Activated T-cell treated with anti-CD3 and anti-CD28 coated beads, Interleukin-2, amount 50 U/mL, for 4 hours (primary cell): Measurements from ENCODE around the gene ZNF385A. TPM values are rescaled to one million over a fixed set of nuclear protein-coding genes. Genes with fewer than 3 reads are reported as not detected.

Experiments
- ATAC-seq, 2 donors: fragments of 200-7000 bp; cut with Tn5 transposase; one replicate each; pipeline ENCODE4 v1.10.0; 2021
- DNase-seq: peaks from one replicate; pipeline ENCODE4 v3.0.0-alpha.2; 2020
- H3K27me3 Mint-ChIP-seq: one replicate; pipeline ENCODE4 v1.8.0; 2021; ENCODE audit warnings: low read depth, mixed read lengths
- H3K36me3 Mint-ChIP-seq: one replicate; pipeline ENCODE4 v1.8.0; 2022; ENCODE audit warnings: mixed read lengths; ENCODE audit not compliant: insufficient read depth
- H3K4me1 Mint-ChIP-seq: one replicate; pipeline ENCODE4 v1.8.0; 2021; ENCODE audit warnings: low read depth, mixed read lengths
- H3K4me3 Mint-ChIP-seq: one replicate; pipeline ENCODE4 v1.8.0; 2021; ENCODE audit warnings: mild to moderate bottlenecking, moderate library complexity, mixed read lengths
- H3K9me3 Mint-ChIP-seq: one replicate; pipeline ENCODE4 v1.8.0; 2021; ENCODE audit warnings: mixed read lengths
- total RNA-seq, 3 donors: library from RNA; stranded (reverse); gene quantifications; one replicate each; pipeline ENCODE4 v1.2.1, GENCODE V29; 2021

ZNF385A gene
- total RNA-seq, 3 donors from 2014 or later: 0.48 to 1.1 (median 0.55) TPM

DNA sequence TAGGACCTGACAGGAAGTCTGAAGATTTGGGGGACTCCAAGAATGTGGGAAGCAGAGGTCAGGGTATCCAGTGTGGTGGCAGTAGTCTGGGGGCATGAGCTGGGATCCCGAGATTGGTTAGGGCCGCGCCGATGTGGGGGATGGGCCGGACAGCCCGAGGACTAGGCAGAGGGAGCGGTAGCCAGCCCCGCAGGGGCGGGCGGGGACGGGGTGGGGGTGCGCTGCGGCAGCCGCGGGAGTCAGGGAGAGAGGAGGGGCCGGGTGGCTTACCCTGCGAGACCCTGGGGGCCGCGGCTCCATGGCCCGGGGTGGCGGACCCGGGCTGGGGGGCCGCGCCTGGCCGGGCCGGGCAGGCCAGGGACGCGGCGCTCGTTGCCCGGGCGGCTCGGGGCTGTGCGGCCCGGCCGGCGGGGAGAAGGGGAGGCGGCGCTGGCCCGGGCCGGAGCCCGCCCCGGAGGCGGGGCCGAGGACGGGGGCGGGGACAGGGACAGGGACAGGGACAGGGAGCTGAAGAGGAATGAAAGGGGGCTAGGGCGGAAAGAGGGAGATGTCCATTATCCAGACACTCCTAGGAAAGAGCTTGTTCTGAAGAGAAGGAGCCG, 5.6 kb downstream of the ZNF385A start:
- Mint-ChIP-seq H3K9me3 (no peaks in the 10 kb centered on the region), H3K4me1 (peaks cover 13% of the 10 kb centered on the region), H3K4me3 (peak overlapping the region; percentile 37), H3K27me3 (no peaks in the 10 kb centered on the region), H3K36me3 (no peaks in the 10 kb centered on the region)
- DNase-seq (no peak), ATAC-seq (peak in 1 of 2 donors; percentile 72)

DNA sequence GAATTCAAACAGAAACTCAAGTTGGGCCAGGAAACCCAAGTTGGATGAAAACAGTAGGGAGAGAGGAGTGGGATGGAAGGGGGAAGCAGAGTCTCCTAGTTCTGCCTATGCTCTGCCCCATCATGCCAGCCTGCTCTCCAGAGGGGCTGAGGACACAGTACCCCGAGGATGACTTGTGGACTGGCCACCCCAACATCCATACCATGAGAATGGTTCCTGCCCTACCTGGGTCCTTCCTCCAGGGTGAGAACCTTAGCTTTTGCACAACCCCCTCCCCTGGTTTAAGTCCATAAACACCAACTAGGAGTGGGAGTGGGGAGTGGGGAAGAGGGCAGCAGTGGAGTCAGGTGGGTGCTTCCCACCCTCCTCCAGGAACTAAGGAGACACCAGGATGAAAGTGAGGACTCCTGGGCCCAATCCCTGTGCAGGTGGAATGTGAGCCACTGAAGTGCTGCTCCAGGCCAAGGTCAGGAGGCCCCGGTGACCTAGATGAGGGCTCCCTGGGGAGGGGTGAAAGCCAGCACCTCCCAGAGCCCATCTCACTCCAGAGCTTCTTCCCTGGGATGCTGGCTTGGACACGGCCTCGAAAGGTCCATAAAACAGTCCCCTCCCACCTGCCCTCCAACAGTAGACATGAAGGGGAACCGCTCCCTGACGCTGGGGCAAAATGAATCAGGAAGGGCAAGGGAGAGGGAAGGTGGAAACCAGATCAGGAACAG, 6.6 kb downstream of the ZNF385A start:
- ATAC-seq (no peak), DNase-seq (no peak)
- Mint-ChIP-seq H3K27me3 (no peaks in the 10 kb centered on the region), H3K4me1 (peaks cover 12% of the 10 kb centered on the region), H3K4me3 (peak overlapping the region; percentile 13), H3K36me3 (no peaks in the 10 kb centered on the region), H3K9me3 (no peaks in the 10 kb centered on the region)

DNA sequence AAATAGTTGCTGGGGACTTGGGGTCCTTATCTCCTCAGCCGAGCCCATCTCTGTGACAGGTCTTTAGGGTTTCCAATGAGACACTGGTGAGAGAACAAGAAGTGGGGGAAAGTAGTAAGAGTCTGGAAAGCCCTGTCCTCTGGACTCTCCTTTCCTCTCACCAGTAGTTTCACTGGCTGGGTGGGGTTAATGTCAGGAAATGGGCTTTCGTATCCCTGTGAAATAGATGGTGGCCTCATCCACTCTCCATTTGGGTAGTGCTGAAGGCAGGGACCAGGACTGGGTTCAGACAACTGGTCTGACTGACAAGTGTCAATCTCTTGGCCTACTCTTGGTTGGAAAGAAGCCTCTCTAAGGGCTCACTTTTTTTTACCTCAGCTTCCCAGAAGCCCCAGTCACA, 7.5 kb downstream of the ZNF385A start:
- Mint-ChIP-seq H3K36me3 (no peaks in the 10 kb centered on the region), H3K4me3 (no peak overlapping the region)

DNA sequence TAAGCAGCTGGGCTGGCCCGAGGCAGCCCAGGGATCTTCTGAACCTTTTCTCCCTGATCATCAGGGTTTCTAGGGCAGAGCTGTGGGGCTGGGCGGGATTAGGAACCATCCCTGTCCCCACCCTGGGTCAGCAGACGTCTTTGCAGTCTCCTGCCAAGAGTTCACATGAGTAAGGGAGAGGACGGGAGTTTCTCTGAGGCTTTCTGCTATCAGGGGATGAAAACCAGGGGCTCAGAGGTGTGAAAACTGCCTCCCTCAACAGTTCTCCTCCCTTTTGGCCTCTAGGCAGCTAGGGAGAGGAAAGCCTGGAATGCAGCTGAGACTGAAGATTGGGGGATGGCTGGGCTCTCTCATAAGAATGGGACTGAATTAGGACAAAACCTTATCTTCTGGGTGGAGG, 7.9 kb downstream of the ZNF385A start:
- H3K27me3 Mint-ChIP-seq: no peaks in the 10 kb centered on the region

More for the DNA sequence above, 7.5 kb downstream of the ZNF385A start:
- H3K9me3 Mint-ChIP-seq: no peaks in the 10 kb centered on the region
- no peak for DNase-seq
- no peaks in the 10 kb centered on the region for H3K27me3 Mint-ChIP-seq
- ATAC-seq: no peak
- H3K4me1 Mint-ChIP-seq: peaks cover 14% of the 10 kb centered on the region

DNA sequence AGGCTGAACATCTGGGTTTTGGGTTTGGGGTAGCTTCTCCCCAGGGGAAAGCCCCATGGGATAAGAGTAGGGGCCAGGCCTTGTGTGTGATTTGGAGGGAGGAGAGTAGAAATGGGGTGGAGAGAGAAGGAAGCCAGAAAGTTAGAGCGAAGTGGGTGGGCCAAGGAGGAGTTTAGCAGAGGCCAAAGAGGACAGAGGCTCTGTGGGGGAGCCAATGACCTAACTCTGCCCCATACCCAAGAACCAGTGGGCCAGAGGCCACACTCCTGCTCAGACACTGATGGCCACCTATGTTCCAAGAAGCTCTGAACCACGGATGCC, 9.3 kb downstream of the ZNF385A start:
- Mint-ChIP-seq H3K36me3 (no peaks in the 10 kb centered on the region), H3K4me3 (no peak overlapping the region), H3K27me3 (no peaks in the 10 kb centered on the region), H3K4me1 (peaks cover 21% of the 10 kb centered on the region), H3K9me3 (no peaks in the 10 kb centered on the region)
- DNase-seq (no peak), ATAC-seq (no peak)

More for the DNA sequence above, 7.9 kb downstream of the ZNF385A start:
- Mint-ChIP-seq H3K4me1 (peaks cover 18% of the 10 kb centered on the region), H3K9me3 (no peaks in the 10 kb centered on the region), H3K36me3 (no peaks in the 10 kb centered on the region), H3K4me3 (no peak overlapping the region)
- DNase-seq (no peak), ATAC-seq (no peak)

DNA sequence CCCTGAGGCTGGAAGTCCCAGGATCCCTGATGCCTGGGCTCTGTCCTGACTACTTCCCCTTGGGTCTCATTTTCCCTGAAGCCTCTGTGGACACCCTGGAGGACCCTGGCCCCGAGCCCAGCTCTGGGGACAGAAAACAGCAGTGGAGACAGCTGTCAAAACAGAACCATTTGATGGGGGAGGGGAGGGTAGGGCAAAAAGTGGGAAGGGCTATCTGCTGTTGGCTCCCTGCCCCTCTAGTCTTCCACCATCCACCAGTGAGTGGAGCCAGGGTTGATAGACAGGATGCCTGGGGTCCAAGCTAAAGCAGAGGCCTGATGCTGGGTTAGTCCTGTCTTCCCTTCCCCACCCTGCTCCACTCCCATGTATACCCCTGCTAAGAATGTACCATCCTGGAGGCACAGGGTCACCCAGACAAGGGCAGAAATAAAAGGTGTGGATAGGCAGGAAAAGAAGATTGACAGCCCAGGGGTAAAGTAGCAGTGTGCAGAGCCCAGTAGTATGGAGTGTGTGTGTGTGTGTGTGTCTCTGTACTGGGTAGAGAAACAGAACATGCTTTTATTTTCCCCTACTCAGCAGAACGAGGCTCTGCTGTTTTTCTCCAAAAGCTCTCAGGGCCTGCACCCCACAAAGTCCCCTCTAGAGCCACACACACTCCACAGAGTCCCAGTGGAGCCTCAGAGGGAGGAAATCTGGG, 9.8 kb downstream of the ZNF385A start:
- H3K27me3 Mint-ChIP-seq: no peaks in the 10 kb centered on the region
- DNase-seq (no peak), ATAC-seq (no peak)
- H3K36me3 Mint-ChIP-seq: no peaks in the 10 kb centered on the region
- peaks cover 20% of the 10 kb centered on the region for H3K4me1 Mint-ChIP-seq
- H3K4me3 Mint-ChIP-seq: no peak overlapping the region
- no peaks in the 10 kb centered on the region for H3K9me3 Mint-ChIP-seq

DNA sequence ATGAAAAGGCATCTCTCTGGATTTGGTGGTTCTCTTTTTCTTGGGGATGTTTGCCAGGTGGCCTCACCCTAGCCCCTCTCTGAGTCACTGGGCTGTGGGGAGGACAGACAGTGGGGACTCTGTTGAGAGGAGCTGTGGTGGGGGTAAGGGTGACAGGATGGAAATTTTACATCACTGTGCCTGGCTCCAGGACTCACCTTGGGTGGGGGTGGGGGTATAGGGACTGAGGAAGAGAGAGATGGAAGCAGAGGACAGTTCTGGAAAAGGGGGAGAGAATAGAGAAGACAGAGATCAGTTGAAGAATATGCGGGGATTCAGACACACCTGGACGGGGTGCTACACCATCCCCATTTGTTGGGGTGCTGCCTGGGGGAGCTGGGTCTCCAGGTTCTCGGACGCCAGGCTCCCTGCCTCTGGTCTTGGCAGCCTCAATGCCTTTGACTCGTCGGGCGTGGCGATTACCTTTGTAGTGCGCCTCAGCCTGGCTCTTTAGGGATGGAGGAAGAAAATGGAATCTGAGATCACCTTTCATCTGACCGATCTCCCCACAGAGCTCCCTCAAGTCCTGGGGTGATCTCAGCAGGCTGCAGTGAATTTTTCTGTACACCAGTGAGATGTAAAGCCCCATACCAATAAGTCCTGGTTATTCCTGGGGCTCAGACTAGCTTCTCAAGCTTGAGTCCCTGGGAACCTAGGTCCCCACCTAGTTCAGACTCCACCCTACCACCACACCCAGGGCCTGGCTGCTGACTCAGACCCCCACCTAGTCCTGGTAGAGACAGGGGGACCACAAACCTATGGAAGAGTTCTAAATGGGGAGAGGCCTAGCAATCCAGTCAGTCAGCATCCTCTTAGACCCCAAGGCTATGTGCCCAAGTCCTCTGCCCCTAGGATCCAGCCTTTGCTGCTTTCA, 10.6 kb downstream of the ZNF385A start:
- H3K27me3 Mint-ChIP-seq: no peaks in the 10 kb centered on the region
- no peak overlapping the region for H3K4me3 Mint-ChIP-seq
- DNase-seq (no peak), ATAC-seq (peak in 1 of 2 donors; percentile 9)
- peaks cover 17% of the 10 kb centered on the region for H3K4me1 Mint-ChIP-seq
- H3K36me3 Mint-ChIP-seq: no peaks in the 10 kb centered on the region
- no peaks in the 10 kb centered on the region for H3K9me3 Mint-ChIP-seq

DNA sequence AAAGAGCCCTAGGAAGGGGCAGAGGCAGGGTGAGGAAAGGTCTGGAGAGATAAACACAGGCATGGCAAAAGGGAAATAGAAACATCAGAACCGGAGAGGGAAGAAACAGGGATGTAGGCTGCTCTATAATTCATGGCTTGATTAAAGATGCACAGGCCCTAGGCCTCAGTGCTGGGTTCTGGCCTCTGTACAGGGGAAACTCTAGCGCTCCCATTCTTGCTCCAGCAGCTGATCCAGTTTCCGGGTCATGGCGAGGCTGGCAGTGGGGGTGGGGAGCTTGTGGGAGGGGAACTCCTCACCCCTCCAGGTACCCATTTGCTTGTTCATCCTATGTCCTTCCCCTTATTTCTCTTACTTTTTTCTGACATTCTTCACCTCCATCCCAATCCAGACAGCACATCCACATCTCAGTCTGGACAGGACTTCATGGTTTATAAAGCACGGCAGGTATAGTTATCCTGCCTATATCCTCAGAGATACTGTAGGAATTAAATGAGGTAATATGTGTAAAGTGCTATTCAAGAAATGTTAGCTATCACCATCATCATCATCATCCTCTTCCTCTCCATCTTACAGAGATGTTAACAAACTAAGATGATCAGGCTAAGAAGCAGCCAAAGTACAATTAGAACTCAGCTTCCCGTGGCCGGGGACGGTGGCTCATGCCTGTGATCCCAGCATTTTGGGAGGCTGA, 12.3 kb downstream of the ZNF385A start:
- Mint-ChIP-seq H3K4me3 (no peak overlapping the region), H3K9me3 (no peaks in the 10 kb centered on the region), H3K27me3 (no peaks in the 10 kb centered on the region), H3K36me3 (no peaks in the 10 kb centered on the region), H3K4me1 (peaks cover 27% of the 10 kb centered on the region)
- ATAC-seq (no peak), DNase-seq (no peak)

DNA sequence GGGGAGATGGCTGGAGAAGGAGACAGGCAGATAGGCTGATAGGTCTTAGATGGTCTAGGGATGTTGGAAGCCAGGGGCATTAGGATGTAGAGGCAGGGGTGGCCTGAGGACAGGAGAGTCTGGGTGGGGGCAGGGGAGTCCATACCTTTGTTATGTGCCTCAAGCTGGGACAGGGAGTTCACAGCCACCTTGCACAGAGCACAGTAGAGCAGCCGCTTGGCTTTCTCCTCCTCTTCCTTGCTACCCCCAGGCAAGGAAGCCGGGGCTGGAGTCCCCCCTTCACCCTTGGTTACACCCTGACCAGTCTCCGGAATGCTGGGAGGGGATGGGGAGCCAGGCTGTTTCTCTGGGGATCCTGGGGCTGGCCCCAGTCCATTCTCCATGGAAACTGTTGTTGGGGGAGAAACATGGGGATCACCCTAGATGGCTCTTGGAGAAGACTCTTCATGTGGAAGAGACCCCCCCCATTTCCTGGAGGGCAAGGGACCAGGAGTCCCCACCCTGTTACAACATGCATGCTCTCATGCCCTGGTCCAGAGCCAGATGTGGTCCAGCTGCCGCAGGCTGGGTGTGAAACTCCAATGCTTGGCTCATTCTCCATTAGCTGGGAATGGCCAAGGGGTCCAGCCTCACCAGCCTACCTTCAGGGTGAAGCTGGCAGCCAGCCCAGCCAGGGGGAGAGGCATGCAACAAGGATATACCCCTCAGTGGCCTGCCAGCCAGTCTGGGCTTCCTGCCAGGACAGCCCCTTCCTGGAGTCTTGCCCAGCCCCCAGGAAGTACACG, 13.0 kb downstream of the ZNF385A start:
- Mint-ChIP-seq H3K9me3 (no peaks in the 10 kb centered on the region), H3K4me1 (peaks cover 27% of the 10 kb centered on the region), H3K36me3 (no peaks in the 10 kb centered on the region), H3K4me3 (no peak overlapping the region), H3K27me3 (no peaks in the 10 kb centered on the region)
- ATAC-seq: no peak
- no peak for DNase-seq

DNA sequence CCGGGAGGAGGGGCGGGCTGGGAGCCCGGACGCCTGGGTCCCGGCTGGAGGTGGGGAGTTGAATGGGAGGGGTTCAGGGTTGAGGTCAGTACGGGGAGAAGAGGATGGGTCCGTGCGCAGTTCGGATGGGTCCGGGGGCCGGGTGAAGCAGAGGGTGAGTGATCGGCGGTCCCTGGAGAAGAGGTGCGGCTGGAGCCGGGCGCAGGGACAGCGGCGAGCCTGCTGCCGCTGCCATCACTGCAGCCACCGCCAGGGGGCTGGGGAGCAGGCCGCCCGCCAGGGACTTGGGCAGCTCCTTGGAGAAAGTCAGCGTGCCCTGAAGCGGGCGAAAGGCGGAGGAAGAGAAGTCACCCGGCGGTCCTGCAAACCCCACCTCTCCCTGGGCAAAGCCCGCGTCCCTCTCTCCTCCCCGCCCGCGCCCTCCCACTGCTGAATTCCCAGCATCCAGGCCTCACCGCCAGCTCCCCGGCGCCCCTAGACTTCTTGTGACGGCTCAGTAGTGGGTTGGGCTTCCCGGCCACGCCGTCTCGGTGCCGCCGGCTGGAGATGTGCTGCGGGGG, 14.3 kb downstream of the ZNF385A start:
- peak in 1 of 2 donors; percentile 30 for ATAC-seq
- Mint-ChIP-seq H3K4me3 (peak overlapping the region; percentile 33), H3K27me3 (no peaks in the 10 kb centered on the region), H3K4me1 (peaks cover 27% of the 10 kb centered on the region), H3K9me3 (no peaks in the 10 kb centered on the region), H3K36me3 (no peaks in the 10 kb centered on the region)
- no peak for DNase-seq

DNA sequence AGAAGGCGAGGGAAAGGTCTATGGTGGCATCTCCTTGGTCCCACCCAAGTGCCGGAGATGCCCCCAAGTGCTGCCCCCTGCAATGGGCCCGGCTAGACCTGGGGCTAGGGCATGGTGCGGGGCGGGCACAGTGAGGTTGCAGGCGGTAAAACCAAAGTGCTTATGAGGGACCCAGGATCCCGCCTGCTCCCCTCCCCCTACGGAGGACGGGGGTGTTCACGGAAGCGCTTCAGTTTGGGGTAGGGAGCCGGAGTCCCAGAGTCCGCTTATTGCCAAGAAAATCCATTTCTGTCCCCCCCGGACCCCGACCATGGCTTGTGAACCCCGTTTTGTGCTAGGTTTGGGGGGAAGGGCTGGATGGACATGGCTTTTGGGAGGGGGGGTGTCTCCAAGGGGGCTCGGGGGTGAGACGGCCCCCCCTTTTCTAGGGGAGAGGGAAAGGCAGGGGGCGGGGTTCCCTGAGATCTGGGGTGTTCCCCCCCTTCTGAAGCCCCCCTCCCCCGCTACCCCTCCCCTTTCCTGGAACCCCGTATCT, 14.9 kb downstream of the ZNF385A start:
- H3K4me3 Mint-ChIP-seq: no peak overlapping the region
- ATAC-seq: no peak

DNA sequence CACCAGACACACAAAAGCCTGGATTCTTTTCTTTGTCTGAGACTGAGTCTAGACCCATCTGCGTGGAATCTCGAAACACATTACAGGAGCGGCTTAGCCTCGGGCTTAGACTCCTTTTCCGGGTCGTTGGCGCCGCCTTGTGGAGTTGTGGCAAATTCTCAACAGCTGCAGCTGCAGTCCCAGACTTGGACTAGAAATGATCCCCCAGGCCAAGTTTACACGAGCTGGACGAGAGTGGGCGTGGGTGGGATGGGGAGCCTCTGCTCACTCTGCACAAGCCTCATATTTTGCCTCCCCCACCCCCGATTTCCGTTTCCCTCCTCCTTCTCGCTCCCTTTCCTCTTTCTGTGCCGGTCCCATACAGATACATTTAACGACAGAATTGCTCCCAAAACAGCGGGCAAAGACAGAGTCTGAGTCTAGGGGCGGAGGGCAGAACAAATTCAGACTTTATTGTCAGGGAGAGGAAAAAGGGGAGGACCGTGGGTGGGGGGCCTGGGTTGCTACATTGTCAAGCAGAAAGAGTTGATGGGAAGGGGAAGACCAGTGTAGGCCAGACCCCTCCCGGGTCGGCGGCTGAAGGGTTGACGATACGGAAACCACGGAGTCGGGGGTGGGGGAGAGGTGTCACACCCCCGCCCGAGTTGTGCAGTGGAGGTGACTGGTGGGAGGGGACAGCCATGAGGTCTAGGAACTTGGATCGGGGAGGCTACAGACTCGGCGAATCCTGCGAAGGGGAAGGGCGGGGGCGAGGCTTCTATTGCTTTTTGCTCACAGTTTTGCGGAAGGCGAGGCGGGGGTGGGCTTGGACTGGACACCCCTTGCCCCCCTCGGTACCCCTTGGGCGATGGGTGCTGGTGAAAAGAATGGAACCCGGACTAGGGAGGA, 15.6 kb downstream of the ZNF385A start:
- H3K4me3 Mint-ChIP-seq: peak overlapping the region; percentile 43
- peak; percentile 88 to 89 for ATAC-seq
- H3K9me3 Mint-ChIP-seq: no peaks in the 10 kb centered on the region
- no peaks in the 10 kb centered on the region for H3K27me3 Mint-ChIP-seq
- no peaks in the 10 kb centered on the region for H3K36me3 Mint-ChIP-seq
- DNase-seq: peak; percentile 91
- peaks cover 37% of the 10 kb centered on the region for H3K4me1 Mint-ChIP-seq

More for the DNA sequence above, 14.9 kb downstream of the ZNF385A start:
- no peaks in the 10 kb centered on the region for H3K9me3 Mint-ChIP-seq
- H3K4me1 Mint-ChIP-seq: peaks cover 30% of the 10 kb centered on the region
- H3K36me3 Mint-ChIP-seq: no peaks in the 10 kb centered on the region
- no peak for DNase-seq
- no peaks in the 10 kb centered on the region for H3K27me3 Mint-ChIP-seq
